Measurements from ENCODE around the gene CACNB4. TPM values are rescaled to one million over a fixed set of nuclear protein-coding genes. Genes with fewer than 3 reads are reported as not detected.

CACNB4 gene
- total RNA-seq, 2 experiments from 2014 or later: 0.34 to 0.41 TPM

GRCh38 chr2:151844211-151844896, 254.5 kb downstream of the CACNB4 start:
- ATAC-seq (no peak), DNase-seq (no peak)
- Mint-ChIP-seq H3K27me3 (peaks cover 4% of the 10 kb centered on the region), H3K4me3 (no peak overlapping the region), H3K4me1 (ENCODE audit: low read depth) (no peaks in the 10 kb centered on the region), H3K36me3 (ENCODE audit: low read depth) (no peaks in the 10 kb centered on the region), H3K27ac (no peak overlapping the region), H3K9me3 (no peaks in the 10 kb centered on the region)
- no peak for TF ChIP-seq CTCF (IDR thresholded peaks at IDR 0.05)
- ChIA-PET CTCF (no interaction called here), POLR2A (interaction anchor here (0.7 kb wide), 1 partner anchor 874 kb away, joined by 3 read pairs; the partner anchor contains the start of gene ARL6IP6)
- intact Hi-C loops (cut with micrococcal nuclease): no loop called here

- POLR2A ChIA-PET: no interaction called here
- Mint-ChIP-seq H3K27ac (no peak overlapping the region), H3K9me3 (no peaks in the 10 kb centered on the region), H3K27me3 (peaks cover 4% of the 10 kb centered on the region), H3K4me3 (no peak overlapping the region), H3K36me3 (ENCODE audit: low read depth) (no peaks in the 10 kb centered on the region), H3K4me1 (ENCODE audit: low read depth) (no peaks in the 10 kb centered on the region)
- no peak for TF ChIP-seq CTCF (IDR thresholded peaks at IDR 0.05)
- CTCF ChIA-PET: no interaction called here
- ATAC-seq (no peak), DNase-seq (no peak)
- intact Hi-C loops (cut with micrococcal nuclease): no loop called here
These were observed 255.2 kb downstream of the CACNB4 start for GRCh38 chr2:151843691-151844061.

- Mint-ChIP-seq H3K27ac (no peak overlapping the region), H3K36me3 (ENCODE audit: low read depth) (no peaks in the 10 kb centered on the region), H3K4me3 (no peak overlapping the region), H3K4me1 (ENCODE audit: low read depth) (no peaks in the 10 kb centered on the region), H3K9me3 (no peaks in the 10 kb centered on the region), H3K27me3 (peaks cover 4% of the 10 kb centered on the region)
- DNase-seq (no peak), ATAC-seq (no peak)
- TF ChIP-seq CTCF (IDR thresholded peaks at IDR 0.05): no peak
- CTCF ChIA-PET: no interaction called here
- POLR2A ChIA-PET: no interaction called here
- intact Hi-C loops (cut with micrococcal nuclease): no loop called here
These were observed 255.8 kb downstream of the CACNB4 start for GRCh38 chr2:151842830-151843690.

GRCh38 chr2:151841047-151841424, 257.8 kb downstream of the CACNB4 start:
- intact Hi-C loops (cut with micrococcal nuclease): no loop called here
- POLR2A ChIA-PET: no interaction called here
- CTCF ChIA-PET: interaction anchor here (1.4 kb wide), 1 partner anchor 13 kb away, joined by 4 read pairs; the partner anchor contains the start of gene ARL5A
- Mint-ChIP-seq H3K4me1 (ENCODE audit: low read depth) (no peaks in the 10 kb centered on the region), H3K36me3 (ENCODE audit: low read depth) (no peaks in the 10 kb centered on the region), H3K27me3 (peaks cover 4% of the 10 kb centered on the region), H3K27ac (no peak overlapping the region), H3K4me3 (no peak overlapping the region), H3K9me3 (no peaks in the 10 kb centered on the region)
- ATAC-seq: no peak
- DNase-seq: no peak
- TF ChIP-seq CTCF (IDR thresholded peaks at IDR 0.05): no peak
